Tibial artery (tissue), 4 donors: Measurements from ENCODE around the gene MAP2K4.

ENCODE experiments used
- DNase-seq, 2 donors: peaks; one replicate each; pipeline ENCODE4 v3.0.0-alpha.2; 2019
- H3K27ac ChIP-seq, 2 donors: fragments of 200-600 bp; sonication (generic) in 1 of 2; 1 replicate in 1 of 2; 2 replicates in 1 of 2; pipeline ENCODE4 v1.5.1; 2018 to 2019; ENCODE audit warnings: mild to moderate bottlenecking in 1 of 2
- H3K27me3 ChIP-seq, 2 donors: fragments of 200-600 bp; sonication (generic) in 1 of 2; one replicate each; pipeline versions ENCODE4 v1.5.1 to v1.6.0; 2016 to 2019
- H3K36me3 ChIP-seq, 3 donors: fragments of 200-600 bp; sonication (generic) in 2 of 3; one replicate each; pipeline ENCODE4 v1.5.1; 2016 to 2019; ENCODE audit warnings: mild to moderate bottlenecking in 2 of 3
- H3K4me1 ChIP-seq, 4 donors: fragments of 200-600 bp; sonication (generic) in 2 of 4; 1 replicate in 3 of 4; 2 replicates in 1 of 4; pipeline ENCODE4 v1.5.1; 2016 to 2019
- H3K4me3 ChIP-seq, 2 donors: fragments of 200-600 bp; sonication (generic) in 1 of 2; 1 replicate in 1 of 2; 2 replicates in 1 of 2; pipeline ENCODE4 v1.5.1; 2018 to 2019; ENCODE audit warnings: mild to moderate bottlenecking in 2 of 2
- H3K9me3 ChIP-seq, 3 donors: fragments of 200-600 bp; sonication (generic) in 1 of 3; one replicate each; pipeline ENCODE4 v1.5.1; 2016 to 2019
- intact Hi-C: fragments of 100-400 bp; cut with DNase I; formaldehyde crosslinking; loops from one replicate; pipeline ENCODE4 v1.15.0; 2023; ENCODE audit warnings: low total_unique reads
- TF ChIP-seq, protein P1 (sequence below), 2 experiments: fragments of 200-600 bp in 1 of 2; fragments of 450-650 bp in 1 of 2; IDR thresholded peaks; one replicate each; pipeline ENCODE4 v1.5.1; 2017 to 2019; ENCODE audit warnings: antibody characterized with exemption in 2 of 2, mild to moderate bottlenecking in 1 of 2, moderate library complexity in 1 of 2

The MAP2K4 gene

DNA sequence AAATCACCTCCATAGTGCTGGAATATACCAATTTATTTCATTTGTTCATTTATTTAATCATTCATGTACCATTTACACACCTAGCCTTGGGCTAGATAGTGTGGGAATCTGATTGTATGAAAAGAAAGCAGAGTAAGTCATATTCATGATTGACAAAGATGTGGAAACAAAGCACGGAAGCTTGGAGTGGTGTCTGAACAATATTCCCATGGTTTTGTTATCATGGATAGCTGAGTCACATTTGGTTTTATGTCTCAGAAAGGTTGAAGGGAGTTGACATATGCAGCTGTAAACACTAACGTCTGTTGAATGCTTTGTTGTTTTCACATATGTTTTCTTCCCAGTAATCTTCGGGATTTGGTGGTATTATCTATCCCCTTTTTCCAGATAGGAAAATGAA, 76.6 kb downstream of the MAP2K4 start:
- no peaks in the 10 kb centered on the region for H3K4me1 ChIP-seq
- no peaks in the 10 kb centered on the region for H3K27me3 ChIP-seq
- intact Hi-C loops = no loop called here
- H3K36me3 ChIP-seq = peaks cover 3 to 9% (median 4%) of the 10 kb centered on the region in 3 donors
- TF ChIP-seq, protein P1, sequence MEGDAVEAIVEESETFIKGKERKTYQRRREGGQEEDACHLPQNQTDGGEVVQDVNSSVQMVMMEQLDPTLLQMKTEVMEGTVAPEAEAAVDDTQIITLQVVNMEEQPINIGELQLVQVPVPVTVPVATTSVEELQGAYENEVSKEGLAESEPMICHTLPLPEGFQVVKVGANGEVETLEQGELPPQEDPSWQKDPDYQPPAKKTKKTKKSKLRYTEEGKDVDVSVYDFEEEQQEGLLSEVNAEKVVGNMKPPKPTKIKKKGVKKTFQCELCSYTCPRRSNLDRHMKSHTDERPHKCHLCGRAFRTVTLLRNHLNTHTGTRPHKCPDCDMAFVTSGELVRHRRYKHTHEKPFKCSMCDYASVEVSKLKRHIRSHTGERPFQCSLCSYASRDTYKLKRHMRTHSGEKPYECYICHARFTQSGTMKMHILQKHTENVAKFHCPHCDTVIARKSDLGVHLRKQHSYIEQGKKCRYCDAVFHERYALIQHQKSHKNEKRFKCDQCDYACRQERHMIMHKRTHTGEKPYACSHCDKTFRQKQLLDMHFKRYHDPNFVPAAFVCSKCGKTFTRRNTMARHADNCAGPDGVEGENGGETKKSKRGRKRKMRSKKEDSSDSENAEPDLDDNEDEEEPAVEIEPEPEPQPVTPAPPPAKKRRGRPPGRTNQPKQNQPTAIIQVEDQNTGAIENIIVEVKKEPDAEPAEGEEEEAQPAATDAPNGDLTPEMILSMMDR (IDR thresholded peaks at IDR 0.05) = no peak
- H3K9me3 ChIP-seq = no peaks in the 10 kb centered on the region
- DNase-seq = no peak
- no peak overlapping the region for H3K27ac ChIP-seq
- H3K4me3 ChIP-seq = no peak overlapping the region

DNA sequence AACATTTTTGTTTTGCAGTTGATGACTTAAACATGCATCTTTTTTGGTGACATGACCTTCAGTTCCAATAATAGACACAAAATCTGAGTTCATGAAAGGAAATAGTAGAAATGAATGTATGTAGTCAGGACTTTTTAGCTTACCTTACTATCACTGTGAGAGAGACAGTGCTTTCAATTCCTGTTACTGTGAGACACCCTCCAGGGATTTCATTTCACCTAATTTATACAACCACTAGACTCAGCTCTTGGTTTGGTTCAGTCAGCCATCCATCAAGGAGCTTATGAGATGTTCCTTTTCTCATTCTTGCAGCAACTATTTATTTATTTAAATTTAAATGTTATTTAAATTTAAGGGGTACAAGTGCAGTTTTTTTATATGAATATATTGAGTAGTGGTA, 77.9 kb downstream of the MAP2K4 start:
- intact Hi-C loops = no loop called here
- H3K4me1 ChIP-seq = no peaks in the 10 kb centered on the region
- no peaks in the 10 kb centered on the region for H3K27me3 ChIP-seq
- H3K27ac ChIP-seq = no peak overlapping the region
- DNase-seq = no peak
- no peaks in the 10 kb centered on the region for H3K9me3 ChIP-seq
- peaks cover 3 to 13% (median 4%) of the 10 kb centered on the region in 3 donors for H3K36me3 ChIP-seq
- no peak overlapping the region for H3K4me3 ChIP-seq
- TF ChIP-seq, protein P1 (IDR thresholded peaks at IDR 0.05) = no peak

DNA sequence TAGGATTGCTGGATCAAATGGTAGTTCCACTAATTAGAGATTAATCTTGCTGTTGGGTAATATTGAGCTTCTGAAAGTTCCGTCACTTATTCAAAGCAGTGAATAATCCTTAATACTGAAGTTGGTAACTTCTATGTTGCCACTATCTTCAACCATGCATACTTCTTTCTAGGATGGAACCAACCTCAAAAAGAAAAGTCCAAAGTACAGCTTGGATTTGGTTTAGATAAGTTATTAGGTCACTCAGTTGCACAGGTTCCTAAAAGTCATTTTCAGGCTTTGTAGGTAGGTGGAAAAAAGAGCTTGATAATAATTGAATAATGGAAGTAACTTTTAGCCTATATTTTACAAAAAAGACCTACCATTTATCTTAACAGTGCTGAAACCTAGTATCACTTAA, 78.7 kb downstream of the MAP2K4 start:
- intact Hi-C loops = no loop called here
- Histone ChIP-seq H3K36me3 (peaks cover 3 to 13% (median 4%) of the 10 kb centered on the region in 3 donors), H3K27me3 (no peaks in the 10 kb centered on the region), H3K4me3 (no peak overlapping the region), H3K27ac (no peak overlapping the region), H3K9me3 (no peaks in the 10 kb centered on the region), H3K4me1 (no peaks in the 10 kb centered on the region)
- no peak for DNase-seq
- TF ChIP-seq, protein P1 (IDR thresholded peaks at IDR 0.05) = no peak

DNA sequence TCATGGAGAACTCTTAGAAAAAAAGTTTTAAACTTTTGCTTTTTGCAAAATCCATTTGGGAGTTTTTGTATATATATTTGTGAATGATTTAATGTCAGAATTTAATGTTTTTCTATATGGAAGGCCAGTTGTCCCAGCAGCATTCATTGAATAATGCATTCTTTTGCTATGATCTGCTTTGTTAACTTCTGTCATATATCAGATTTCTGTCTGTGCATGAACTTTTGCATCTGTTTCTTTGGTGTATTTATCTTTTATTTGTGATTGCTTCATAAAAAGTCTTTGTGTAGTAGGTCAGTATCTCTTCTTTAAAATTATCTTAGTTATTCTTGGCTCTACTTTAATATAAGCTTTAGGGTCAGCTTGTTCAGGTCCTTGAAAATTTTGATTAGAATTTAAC, 84.2 kb downstream of the MAP2K4 start:
- TF ChIP-seq, protein P1 (IDR thresholded peaks at IDR 0.05) = no peak
- no peak for DNase-seq
- no peaks in the 10 kb centered on the region for H3K27me3 ChIP-seq
- peaks cover 0 to 13% (median 0%) of the 10 kb centered on the region in 3 donors for H3K36me3 ChIP-seq
- H3K9me3 ChIP-seq = no peaks in the 10 kb centered on the region
- intact Hi-C loops = no loop called here
- H3K27ac ChIP-seq = no peak overlapping the region
- peaks cover 0 to 20% (median 3%) of the 10 kb centered on the region in 4 donors for H3K4me1 ChIP-seq
- no peak overlapping the region for H3K4me3 ChIP-seq

DNA sequence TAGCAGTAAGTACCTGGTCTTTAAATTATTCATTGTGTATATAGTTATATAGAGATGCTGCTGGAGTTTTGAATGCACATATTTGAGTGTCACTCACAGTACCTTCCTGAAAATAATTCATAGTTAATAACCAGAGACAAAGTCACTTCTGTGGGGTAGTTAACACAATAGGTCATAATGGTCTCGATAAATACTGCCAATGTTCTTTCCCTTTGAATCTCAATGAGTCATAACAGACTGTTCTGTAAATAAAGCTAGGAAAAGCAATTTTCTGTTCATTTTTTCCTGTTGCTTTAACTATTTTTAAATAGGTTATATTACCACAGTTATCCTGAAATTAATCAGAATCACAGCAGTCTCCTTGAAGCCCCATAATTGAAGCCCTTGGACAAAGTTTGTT, 87.2 kb downstream of the MAP2K4 start:
- TF ChIP-seq, protein P1 (IDR thresholded peaks at IDR 0.05) = no peak
- Histone ChIP-seq H3K27me3 (no peaks in the 10 kb centered on the region), H3K27ac (peak overlapping the region in 1 of 2 donors; percentile 20), H3K4me3 (no peak overlapping the region), H3K9me3 (no peaks in the 10 kb centered on the region), H3K36me3 (peaks cover 2 to 18% (median 9%) of the 10 kb centered on the region in 3 donors), H3K4me1 (peaks cover 0 to 20% (median 3%) of the 10 kb centered on the region in 4 donors)
- intact Hi-C loops = no loop called here
- no peak for DNase-seq

DNA sequence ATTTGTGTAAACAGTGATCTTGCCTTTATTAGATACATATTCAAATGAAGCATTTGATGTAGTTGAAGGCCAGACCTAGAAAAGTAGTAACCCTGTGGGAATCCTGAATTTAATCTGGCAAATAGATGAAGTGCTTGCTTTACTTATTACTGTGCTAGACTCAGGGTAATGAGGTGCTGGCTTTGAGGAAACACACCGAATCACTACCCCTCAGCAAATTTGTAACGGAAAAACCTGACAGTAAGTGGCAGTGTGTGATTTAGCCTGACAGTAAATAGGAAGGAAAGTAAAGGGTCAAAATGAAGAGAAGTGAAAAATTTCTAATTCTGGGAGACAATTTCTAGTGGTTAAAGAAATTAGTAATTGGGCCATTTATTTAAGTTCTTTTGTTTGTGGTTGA, 90.2 kb downstream of the MAP2K4 start:
- H3K4me1 ChIP-seq = peaks cover 0 to 16% (median 0%) of the 10 kb centered on the region in 4 donors
- H3K4me3 ChIP-seq = no peak overlapping the region
- no peaks in the 10 kb centered on the region for H3K9me3 ChIP-seq
- TF ChIP-seq, protein P1 (IDR thresholded peaks at IDR 0.05) = no peak
- H3K27me3 ChIP-seq = no peaks in the 10 kb centered on the region
- DNase-seq = no peak
- peaks cover 24 to 46% (median 28%) of the 10 kb centered on the region in 3 donors for H3K36me3 ChIP-seq
- intact Hi-C loops = no loop called here
- H3K27ac ChIP-seq = no peak overlapping the region
